ENCODE data around the gene ARF1. TPM values are rescaled to one million over a fixed set of nuclear protein-coding genes. Genes with fewer than 3 reads are reported as not detected.

ARF1 gene
- total and polyA plus RNA-seq, 10 of the 15 experiments (the other 5 are each of a cell fraction or from before 2014, with no cell fraction given), result 48.4 to 508 (median 283) TPM

DNA sequence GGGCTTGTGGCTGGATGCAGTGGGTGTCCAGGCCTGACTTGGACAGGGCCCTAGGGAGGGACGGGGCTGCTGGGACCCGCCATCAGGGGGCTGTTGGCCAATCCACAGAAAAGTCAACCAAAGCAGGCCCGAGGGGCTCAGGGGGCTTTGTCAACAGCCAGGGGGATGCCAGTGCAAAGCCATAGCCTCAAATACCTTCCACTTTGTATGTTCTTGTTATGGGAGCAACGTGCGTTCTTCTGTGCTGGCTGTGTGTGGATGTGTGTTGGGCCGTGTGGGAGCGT lies 35.4 kb upstream of the ARF1 start:
- FAIRE-seq (no peak), ATAC-seq (no peak), DNase-seq (ENCODE audit: low read depth, low spot score) (no peak)
- RAD21 ChIA-PET (ENCODE audit: unreplicated experiment), result no interaction called here
- no peak overlapping the region for H3K4me3 ChIP-seq
- in situ Hi-C loops (cut with MboI), result no loop called here
- no peak overlapping the region for H3K9ac ChIP-seq (ENCODE audit: control insufficient read depth, insufficient read depth, low read length)
- intact Hi-C loops (cut with micrococcal nuclease; ENCODE audit: unreplicated experiment), result no loop called here
- H4K20me1 ChIP-seq (ENCODE audit: control insufficient read depth, insufficient read depth), result no peaks in the 10 kb centered on the region
- POLR2A ChIA-PET, result no interaction called here
- no peaks in the 10 kb centered on the region for H3K36me3 ChIP-seq (ENCODE audit: control insufficient read depth in 2 of 2, insufficient read depth in 2 of 2, low read length in 1 of 2)
- H3K4me2 ChIP-seq (ENCODE audit: control insufficient read depth, insufficient read depth), result no peak overlapping the region
- no peak overlapping the region for H2AFZ ChIP-seq (ENCODE audit: control insufficient read depth, low read depth, low read length)
- no peaks in the 10 kb centered on the region for H3K4me1 ChIP-seq (ENCODE audit: control insufficient read depth, insufficient read depth, low read length)
- SMC1A ChIA-PET (ENCODE audit: uncharacterized antibody, unreplicated experiment), result no interaction called here
- CTCF ChIA-PET, result no interaction called here
- H3K79me2 ChIP-seq (ENCODE audit: control insufficient read depth, insufficient read depth, low read length), result no peaks in the 10 kb centered on the region
- H3K27ac ChIP-seq (ENCODE audit: control insufficient read depth, insufficient read depth), result no peak overlapping the region
- H3K27me3 ChIP-seq (replicated peaks in 1 of 2; ENCODE audit: control insufficient read depth in 2 of 2, insufficient read depth in 2 of 2, low read length in 1 of 2), result peaks cover 0 to 5% of the 10 kb centered on the region in 2 experiments; a peak in 2 of 4 replicates
- H3K9me3 ChIP-seq (replicated peaks; ENCODE audit: control insufficient read depth, insufficient read depth, low read length), result no peaks in the 10 kb centered on the region
- TF ChIP-seq BRCA1 (IDR thresholded peaks at IDR 0.05; ENCODE audit: low read depth, low read length) (no peak), USF2 (IDR thresholded peaks at IDR 0.05; ENCODE audit: borderline replicate concordance, low read depth, low read length) (no peak), JUND (IDR thresholded peaks at IDR 0.05; ENCODE audit: low read depth, low read length) (no peak), BCLAF1 (IDR thresholded peaks at IDR 0.05) (no peak), CBX3 (IDR thresholded peaks at IDR 0.05; ENCODE audit: borderline replicate concordance, low read depth) (no peak), ESRRA (IDR thresholded peaks at IDR 0.05; ENCODE audit: low read length) (no peak), HDGF (IDR thresholded peaks at IDR 0.05) (no peak), NRF1 (conservative IDR thresholded peaks at IDR 0.05; ENCODE audit: low read depth, low read length) (no peak), EP300 (IDR thresholded peaks at IDR 0.05; ENCODE audit: borderline replicate concordance in 1 of 2, control insufficient read depth in 1 of 2, low read depth in 2 of 2, low read length in 2 of 2) (no peak), JUNB (IDR thresholded peaks at IDR 0.05) (no peak)
- TF ChIP-seq, protein P1, sequence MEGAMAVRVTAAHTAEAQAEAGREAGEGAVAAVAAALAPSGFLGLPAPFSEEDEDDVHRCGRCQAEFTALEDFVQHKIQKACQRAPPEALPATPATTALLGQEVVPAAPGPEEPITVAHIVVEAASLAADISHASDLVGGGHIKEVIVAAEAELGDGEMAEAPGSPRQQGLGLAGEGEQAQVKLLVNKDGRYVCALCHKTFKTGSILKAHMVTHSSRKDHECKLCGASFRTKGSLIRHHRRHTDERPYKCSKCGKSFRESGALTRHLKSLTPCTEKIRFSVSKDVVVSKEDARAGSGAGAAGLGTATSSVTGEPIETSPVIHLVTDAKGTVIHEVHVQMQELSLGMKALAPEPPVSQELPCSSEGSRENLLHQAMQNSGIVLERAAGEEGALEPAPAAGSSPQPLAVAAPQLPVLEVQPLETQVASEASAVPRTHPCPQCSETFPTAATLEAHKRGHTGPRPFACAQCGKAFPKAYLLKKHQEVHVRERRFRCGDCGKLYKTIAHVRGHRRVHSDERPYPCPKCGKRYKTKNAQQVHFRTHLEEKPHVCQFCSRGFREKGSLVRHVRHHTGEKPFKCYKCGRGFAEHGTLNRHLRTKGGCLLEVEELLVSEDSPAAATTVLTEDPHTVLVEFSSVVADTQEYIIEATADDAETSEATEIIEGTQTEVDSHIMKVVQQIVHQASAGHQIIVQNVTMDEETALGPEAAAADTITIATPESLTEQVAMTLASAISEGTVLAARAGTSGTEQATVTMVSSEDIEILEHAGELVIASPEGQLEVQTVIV (IDR thresholded peaks at IDR 0.05; ENCODE audit: borderline replicate concordance, partially characterized antibody), result no peak
- no TSS peak for BruUV-seq (replicated peaks)
- whole genome bisulfite sequencing (ENCODE audit: insufficient coverage, insufficient replicate concordance, low lambda C conversion rate, missing lambda C conversion rate), result 46% methylated on average over 7 of the region's 7 CpGs

All from GM12878 (cell line).